ELR (cell line): Measurements from ENCODE around the gene ALPP.
A peak's percentile ranks its signal among the peaks of the same experiment; 100 is the strongest.
"Not testable (repeated sequence)": the region's sequence is repeated elsewhere in the genome, so short reads cannot be mapped to it uniquely, and the experiment has no call there.

Source experiments
- DNase-seq: peaks from one replicate; pipeline ENCODE4 v3.0.0-alpha.2; 2015; ENCODE audit warnings: low read depth

ALPP gene

GRCh38 chr2:232341061-232341738, 37.4 kb upstream of the ALPP start:
- DNase-seq, result no peak

- DNase-seq, result no peak
Measured at GRCh38 chr2:232341739-232342126, 36.8 kb upstream of the ALPP start.

GRCh38 chr2:232342635-232343565, 35.7 kb upstream of the ALPP start:
- no peak for DNase-seq

GRCh38 chr2:232343821-232344220, 34.7 kb upstream of the ALPP start:
- DNase-seq, result peak; percentile 19

GRCh38 chr2:232345251-232345650, 33.3 kb upstream of the ALPP start:
- DNase-seq, result no peak

- DNase-seq, result no peak
Measured at GRCh38 chr2:232347369-232347768, 31.2 kb upstream of the ALPP start.

GRCh38 chr2:232348936-232349335, 29.6 kb upstream of the ALPP start:
- DNase-seq, result no peak

GRCh38 chr2:232349546-232349945, 29.0 kb upstream of the ALPP start:
- DNase-seq, result no peak

- DNase-seq, result no peak
Measured at GRCh38 chr2:232349946-232350635, 28.5 kb upstream of the ALPP start.

GRCh38 chr2:232350804-232351685, 27.5 kb upstream of the ALPP start:
- no peak for DNase-seq

GRCh38 chr2:232351686-232352510, 26.7 kb upstream of the ALPP start:
- DNase-seq, result no peak

GRCh38 chr2:232352511-232353091, 25.9 kb upstream of the ALPP start:
- DNase-seq, result no peak

- DNase-seq, result no peak
Measured at GRCh38 chr2:232353096-232353495, 25.5 kb upstream of the ALPP start.

GRCh38 chr2:232353660-232354059, 24.9 kb upstream of the ALPP start:
- DNase-seq, result no peak

GRCh38 chr2:232354069-232354468, 24.5 kb upstream of the ALPP start:
- DNase-seq, result no peak

GRCh38 chr2:232361646-232362045, 16.9 kb upstream of the ALPP start:
- DNase-seq, result no peak

- DNase-seq, result no peak
Measured at GRCh38 chr2:232362174-232362900, 16.2 kb upstream of the ALPP start.

- DNase-seq, result not testable (repeated sequence)
Measured at GRCh38 chr2:232363064-232363783, 15.3 kb upstream of the ALPP start.
